T-helper 1 cell treated with Interleukin-12 subunit alpha and Interleukin-12 subunit beta and Interleukin-4 antibody, amounts not matched to agents 30 ng/mL and 1 ng/mL, for 36 hours (primary cell): Measurements from ENCODE around the gene IFT81. TPM values are rescaled to one million over a fixed set of nuclear protein-coding genes. Genes with fewer than 3 reads are reported as not detected.
"Not testable (repeated sequence)": the region's sequence is repeated elsewhere in the genome, so short reads cannot be mapped to it uniquely, and the experiment has no call there.

Source experiments
- intact Hi-C: fragments of 100-400 bp; cut with micrococcal nuclease; formaldehyde crosslinking; loops from one replicate; pipeline ENCODE4 v1.15.1; 2024
- total RNA-seq: library from RNA; stranded (reverse); gene quantifications from 2 replicates; pipeline ENCODE4 v1.2.3, GENCODE V29; 2022

IFT81 gene
- total RNA-seq, 1 donor from 2014 or later = 1.2 TPM

DNA sequence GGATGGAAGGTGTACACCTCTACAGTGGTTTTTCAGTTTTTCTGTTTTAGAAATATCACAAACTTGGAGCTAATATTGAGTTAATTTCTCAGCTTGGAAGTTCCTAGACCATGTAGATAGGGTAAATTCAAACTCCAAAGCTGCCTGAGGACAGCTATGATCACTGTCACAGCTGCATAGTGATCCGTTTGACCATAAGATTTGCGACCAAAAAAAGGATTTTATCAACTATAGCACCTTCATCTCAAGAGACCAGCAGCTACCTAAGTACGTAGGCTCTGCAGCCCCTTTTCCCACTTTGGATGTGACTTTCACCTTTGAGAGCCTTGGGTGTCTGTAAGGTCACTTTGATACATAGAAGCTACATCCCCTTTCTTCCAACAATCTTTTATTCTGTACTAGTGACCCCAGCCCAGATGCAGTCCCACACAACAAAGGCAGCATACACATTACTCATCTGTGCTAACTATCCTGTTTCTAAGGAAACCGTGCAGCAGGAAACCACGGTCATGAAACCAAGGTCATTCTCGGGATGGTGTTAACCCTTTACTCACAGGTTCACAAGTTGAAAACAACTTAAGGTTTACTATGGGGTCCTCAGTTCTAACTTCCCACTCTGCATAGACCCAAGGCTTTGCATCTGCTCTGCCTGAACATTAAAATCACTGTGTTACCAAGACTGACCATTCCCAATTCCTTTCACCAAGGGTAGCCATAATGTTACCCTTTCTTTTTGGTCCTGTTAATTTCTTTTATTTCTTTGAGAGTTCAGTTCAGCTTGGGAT, 75.4 kb downstream of the IFT81 start:
- intact Hi-C loops = no loop called here

- intact Hi-C loops = no loop called here
These were observed 75.9 kb downstream of the IFT81 start for GRCh38 chr12:110200124-110200417.

GRCh38 chr12:110201995-110202394, 77.8 kb downstream of the IFT81 start:
- intact Hi-C loops = no loop called here

GRCh38 chr12:110203546-110203945, 79.4 kb downstream of the IFT81 start:
- intact Hi-C loops = no loop called here

GRCh38 chr12:110205931-110206330, 81.8 kb downstream of the IFT81 start:
- intact Hi-C loops = no loop called here

GRCh38 chr12:110211639-110212536, 87.7 kb downstream of the IFT81 start:
- intact Hi-C loops = not testable (repeated sequence)

DNA sequence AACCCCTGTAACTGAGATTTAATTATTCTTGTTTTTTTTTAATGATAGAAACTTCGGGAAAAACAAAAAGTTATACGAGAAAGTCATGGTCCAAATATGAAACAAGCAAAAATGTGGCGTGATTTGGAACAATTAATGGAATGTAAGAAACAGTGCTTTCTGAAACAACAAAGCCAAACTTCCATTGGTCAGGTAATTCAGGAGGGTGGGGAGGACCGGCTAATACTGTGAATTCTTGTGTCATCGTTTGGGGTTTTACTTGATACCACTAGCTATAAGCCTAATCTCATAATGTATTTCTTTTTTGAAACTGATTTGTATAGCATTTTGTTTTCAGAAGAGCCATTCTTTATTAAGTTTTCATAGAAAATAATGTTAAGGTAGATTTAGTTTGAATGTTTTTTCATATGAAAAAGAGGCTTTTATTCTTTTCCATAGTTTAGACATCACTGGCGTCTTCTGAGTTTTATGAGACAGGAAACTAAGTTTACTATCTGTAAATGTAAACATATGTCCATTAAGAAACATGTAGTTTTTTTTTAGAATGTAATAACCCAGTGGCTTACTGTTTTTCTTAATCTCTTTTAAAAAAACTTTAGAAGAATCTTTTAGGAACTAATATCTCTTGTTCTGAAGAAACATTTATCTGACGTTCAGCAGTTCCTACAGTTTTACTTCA, 94.0 kb downstream of the IFT81 start:
- intact Hi-C loops = no loop called here

- intact Hi-C loops = no loop called here
These were observed 97.9 kb downstream of the IFT81 start for GRCh38 chr12:110222027-110222426.

- intact Hi-C loops = no loop called here
These were observed 98.3 kb downstream of the IFT81 start for GRCh38 chr12:110222433-110222832.

DNA sequence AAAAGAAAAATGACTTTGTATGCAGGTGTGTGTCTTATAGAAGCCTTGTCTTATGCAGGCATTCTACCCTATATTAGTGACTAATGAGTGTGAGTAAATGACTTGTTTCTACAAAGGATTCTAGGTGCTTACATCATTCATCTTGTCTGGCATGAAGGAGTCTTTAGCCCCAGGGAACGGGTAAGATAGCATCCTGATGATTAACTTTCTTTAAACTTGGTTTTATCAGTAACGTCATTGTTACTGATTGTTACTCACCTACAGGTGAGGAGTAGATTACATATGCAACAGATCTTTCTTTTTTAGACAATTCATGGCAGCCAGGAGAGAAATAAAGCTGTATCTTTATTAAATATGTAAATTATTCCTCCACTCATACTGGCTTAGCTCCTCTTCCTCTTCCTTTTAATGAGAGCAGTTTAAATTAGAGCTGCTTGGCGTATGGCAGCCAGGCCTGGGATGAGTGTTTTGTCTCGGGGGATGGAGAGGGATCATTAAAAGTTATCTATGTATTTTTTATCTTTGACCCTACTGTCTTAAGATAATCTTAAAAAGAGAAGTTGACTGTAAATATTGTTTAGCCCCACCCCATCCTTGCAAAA, 99.7 kb downstream of the IFT81 start:
- intact Hi-C loops = loop anchor here (1.0 kb wide), 1 partner anchor 124 kb away; no protein-coding TSS in a partner anchor

- intact Hi-C loops = loop anchor here (1.0 kb wide), 1 partner anchor 124 kb away; no protein-coding TSS in a partner anchor
These were observed 100.5 kb downstream of the IFT81 start for GRCh38 chr12:110224379-110225304.

DNA sequence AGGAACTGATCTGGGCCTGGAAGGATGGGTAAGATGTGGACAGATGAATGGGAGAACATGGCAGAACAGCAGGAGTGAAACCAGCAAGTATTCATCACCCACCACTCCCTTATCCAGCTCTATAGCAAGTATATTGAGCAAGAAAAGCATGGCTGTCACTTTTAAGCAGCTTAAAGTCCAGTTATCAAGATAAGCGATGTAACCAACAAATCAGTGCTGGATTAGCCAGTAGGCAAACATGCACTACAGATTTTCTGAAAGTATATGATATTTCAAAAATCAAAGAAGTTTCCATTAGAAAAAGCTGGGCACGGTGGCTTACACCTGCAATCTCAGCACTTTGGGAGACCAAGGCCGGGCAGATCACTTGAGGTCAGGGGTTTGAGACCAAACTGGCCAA, 103.0 kb downstream of the IFT81 start:
- intact Hi-C loops = no loop called here

GRCh38 chr12:110228348-110228747, 104.2 kb downstream of the IFT81 start:
- intact Hi-C loops = not testable (repeated sequence)

GRCh38 chr12:110228756-110229155, 104.6 kb downstream of the IFT81 start:
- intact Hi-C loops = no loop called here

DNA sequence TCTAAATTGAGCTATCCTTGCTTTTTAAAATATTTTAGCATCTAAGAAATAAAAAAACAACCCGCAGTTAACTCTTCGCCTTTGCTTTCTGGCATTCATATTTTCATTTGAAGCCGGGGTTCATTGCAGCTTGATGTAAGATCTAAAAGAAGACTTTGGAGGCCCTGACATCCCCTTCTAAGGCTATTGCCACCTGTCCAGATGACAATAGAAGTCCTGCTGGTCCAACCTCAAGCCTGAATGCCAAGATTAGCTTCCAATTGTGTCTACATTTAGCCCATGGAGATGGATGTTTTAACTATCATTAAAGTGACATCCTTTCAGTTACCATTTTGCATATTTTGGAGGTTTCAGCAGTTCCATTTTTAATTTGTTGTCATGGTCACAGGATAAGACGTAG, 105.3 kb downstream of the IFT81 start:
- intact Hi-C loops = no loop called here

DNA sequence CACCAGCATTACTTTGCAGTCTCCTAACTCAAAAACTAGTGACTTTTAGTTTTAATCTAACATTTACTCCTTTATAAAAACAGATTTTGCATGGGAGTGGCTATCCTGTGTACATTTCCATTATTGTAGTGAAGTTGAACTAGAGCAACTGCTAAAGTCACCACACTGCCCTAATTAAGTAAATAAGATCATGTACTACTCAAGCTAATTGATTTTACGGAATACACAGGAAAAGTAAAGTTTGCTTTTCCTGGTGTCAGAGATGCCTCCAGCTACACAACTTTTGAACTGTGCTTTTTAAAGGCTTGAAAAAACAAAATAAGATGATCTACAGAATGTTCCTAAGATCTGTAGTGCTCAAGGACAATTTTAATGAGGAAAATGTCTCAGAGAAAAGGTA, 106.5 kb downstream of the IFT81 start:
- intact Hi-C loops = no loop called here

DNA sequence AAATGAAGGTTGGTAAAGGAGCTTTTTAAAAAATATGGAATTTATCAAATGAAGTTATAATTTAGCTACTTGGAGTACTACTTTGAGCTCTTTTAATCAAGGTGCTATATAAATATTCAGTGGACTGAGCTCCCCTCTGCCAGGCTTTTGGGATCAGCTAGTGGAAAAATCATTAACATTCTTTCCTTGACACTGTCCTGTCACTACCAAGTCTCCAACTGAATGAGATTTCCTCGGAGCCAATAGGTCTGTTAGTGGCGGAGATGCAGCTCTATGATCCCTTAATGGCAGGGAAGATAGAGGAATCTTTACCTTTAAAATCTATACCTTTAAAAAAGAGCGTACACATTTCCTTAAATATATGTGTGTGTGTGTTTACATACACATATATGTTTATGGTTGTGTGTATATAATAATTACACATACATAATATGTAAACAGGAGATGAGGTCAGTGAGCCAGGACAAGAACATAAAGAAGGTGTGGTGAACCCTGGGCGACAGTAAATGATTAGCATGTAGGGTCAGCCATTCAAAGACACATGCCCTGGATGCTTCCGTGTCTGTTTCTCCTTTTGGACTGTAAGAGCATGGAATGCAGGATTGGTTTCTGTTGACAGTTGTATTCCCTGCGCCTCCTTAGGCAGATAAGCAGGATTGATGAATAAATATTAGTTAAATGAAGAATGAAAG, 109.2 kb downstream of the IFT81 start:
- intact Hi-C loops = no loop called here

DNA sequence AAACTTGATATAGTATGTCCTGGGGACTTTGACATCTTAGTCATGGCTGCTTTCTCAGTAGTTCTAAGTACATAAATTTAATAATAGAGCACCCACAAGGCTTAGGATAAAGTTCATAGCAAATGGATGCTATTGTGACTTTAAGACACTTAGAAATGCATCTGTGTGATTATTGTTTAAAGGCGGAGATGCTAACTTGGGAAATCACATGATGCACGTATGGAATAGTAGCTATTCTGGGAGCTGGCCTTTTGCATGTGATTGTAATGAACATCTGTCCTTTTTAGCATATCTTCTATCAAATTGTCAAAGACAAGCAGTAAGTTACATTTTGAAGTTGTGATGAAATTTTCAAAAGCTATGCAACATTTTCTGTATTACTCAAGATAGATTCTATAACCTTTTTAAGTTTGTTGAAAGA, 110.2 kb downstream of the IFT81 start:
- intact Hi-C loops = no loop called here

GRCh38 chr12:110234755-110235154, 110.6 kb downstream of the IFT81 start:
- intact Hi-C loops = no loop called here

DNA sequence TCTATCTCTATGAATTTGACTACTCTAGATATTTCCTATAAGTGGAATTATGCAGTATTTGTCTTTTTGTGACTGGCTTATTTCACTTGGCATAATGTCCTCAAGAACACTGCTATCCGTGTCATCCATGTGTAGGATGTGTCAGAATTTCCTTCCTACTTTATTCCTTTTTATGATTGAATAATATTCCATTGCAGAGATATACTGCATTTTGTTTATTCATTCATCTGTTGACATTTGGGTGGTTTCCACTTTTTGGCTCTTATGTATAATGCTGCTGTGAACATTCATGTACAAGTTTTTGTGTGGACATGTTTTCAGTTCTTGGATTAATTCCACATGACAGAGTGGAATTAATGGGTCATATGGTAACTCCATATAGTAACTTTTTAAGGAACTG, 111.2 kb downstream of the IFT81 start:
- intact Hi-C loops = no loop called here
